ENCODE data around the gene SLC39A11. TPM values are rescaled to one million over a fixed set of nuclear protein-coding genes. Genes with fewer than 3 reads are reported as not detected.

SLC39A11 gene
- total RNA-seq, 1 donor from 2014 or later = 16.3 TPM

GRCh38 chr17:72667096-72668063, 425.1 kb downstream of the SLC39A11 start:
- H3K27me3 Mint-ChIP-seq (ENCODE audit: unreplicated experiment) = peaks cover 6% of the 10 kb centered on the region

GRCh38 chr17:72665852-72666851, 426.3 kb downstream of the SLC39A11 start:
- H3K4me3 Mint-ChIP-seq (ENCODE audit: unreplicated experiment) = no peak overlapping the region
- TF ChIP-seq CTCF (IDR thresholded peaks at IDR 0.05; ENCODE audit: partially characterized antibody, unreplicated experiment) = no peak
- H3K27me3 Mint-ChIP-seq (ENCODE audit: unreplicated experiment) = peaks cover 6% of the 10 kb centered on the region
- peaks cover 12% of the 10 kb centered on the region for H3K36me3 Mint-ChIP-seq (ENCODE audit: unreplicated experiment)
- H3K4me1 Mint-ChIP-seq (ENCODE audit: low read depth, unreplicated experiment) = peaks cover 12% of the 10 kb centered on the region
- no peak for DNase-seq
- H3K9me3 Mint-ChIP-seq (ENCODE audit: unreplicated experiment) = peaks cover 7% of the 10 kb centered on the region
- no peak overlapping the region for H3K27ac Mint-ChIP-seq (ENCODE audit: unreplicated experiment)

More at GRCh38 chr17:72667096-72668063, 425.1 kb downstream of the SLC39A11 start:
- no peak for DNase-seq
- Mint-ChIP-seq H3K27ac (ENCODE audit: unreplicated experiment) (peak overlapping the region; percentile 56), H3K4me1 (ENCODE audit: low read depth, unreplicated experiment) (peaks cover 12% of the 10 kb centered on the region), H3K36me3 (ENCODE audit: unreplicated experiment) (peaks cover 12% of the 10 kb centered on the region), H3K9me3 (ENCODE audit: unreplicated experiment) (peaks cover 7% of the 10 kb centered on the region), H3K4me3 (ENCODE audit: unreplicated experiment) (no peak overlapping the region)
- TF ChIP-seq CTCF (IDR thresholded peaks at IDR 0.05; ENCODE audit: partially characterized antibody, unreplicated experiment) = no peak

GRCh38 chr17:72662827-72663190, 429.7 kb downstream of the SLC39A11 start:
- no peak overlapping the region for H3K4me3 Mint-ChIP-seq (ENCODE audit: unreplicated experiment)
- peaks cover 10% of the 10 kb centered on the region for H3K4me1 Mint-ChIP-seq (ENCODE audit: low read depth, unreplicated experiment)
- no peak for TF ChIP-seq CTCF (IDR thresholded peaks at IDR 0.05; ENCODE audit: partially characterized antibody, unreplicated experiment)
- no peak for DNase-seq
- peaks cover 6% of the 10 kb centered on the region for H3K27me3 Mint-ChIP-seq (ENCODE audit: unreplicated experiment)
- H3K36me3 Mint-ChIP-seq (ENCODE audit: unreplicated experiment) = peaks cover 12% of the 10 kb centered on the region
- no peak overlapping the region for H3K27ac Mint-ChIP-seq (ENCODE audit: unreplicated experiment)
- H3K9me3 Mint-ChIP-seq (ENCODE audit: unreplicated experiment) = peaks cover 9% of the 10 kb centered on the region

- Mint-ChIP-seq H3K36me3 (ENCODE audit: unreplicated experiment) (peaks cover 12% of the 10 kb centered on the region), H3K4me1 (ENCODE audit: low read depth, unreplicated experiment) (peaks cover 9% of the 10 kb centered on the region), H3K27ac (ENCODE audit: unreplicated experiment) (no peak overlapping the region), H3K9me3 (ENCODE audit: unreplicated experiment) (peaks cover 9% of the 10 kb centered on the region), H3K27me3 (ENCODE audit: unreplicated experiment) (peaks cover 6% of the 10 kb centered on the region), H3K4me3 (ENCODE audit: unreplicated experiment) (no peak overlapping the region)
- no peak for DNase-seq
- TF ChIP-seq CTCF (IDR thresholded peaks at IDR 0.05; ENCODE audit: partially characterized antibody, unreplicated experiment) = no peak
Measured at GRCh38 chr17:72661945-72662826, 430.3 kb downstream of the SLC39A11 start.
